ENCODE measurements around the gene KXD1.

DNA sequence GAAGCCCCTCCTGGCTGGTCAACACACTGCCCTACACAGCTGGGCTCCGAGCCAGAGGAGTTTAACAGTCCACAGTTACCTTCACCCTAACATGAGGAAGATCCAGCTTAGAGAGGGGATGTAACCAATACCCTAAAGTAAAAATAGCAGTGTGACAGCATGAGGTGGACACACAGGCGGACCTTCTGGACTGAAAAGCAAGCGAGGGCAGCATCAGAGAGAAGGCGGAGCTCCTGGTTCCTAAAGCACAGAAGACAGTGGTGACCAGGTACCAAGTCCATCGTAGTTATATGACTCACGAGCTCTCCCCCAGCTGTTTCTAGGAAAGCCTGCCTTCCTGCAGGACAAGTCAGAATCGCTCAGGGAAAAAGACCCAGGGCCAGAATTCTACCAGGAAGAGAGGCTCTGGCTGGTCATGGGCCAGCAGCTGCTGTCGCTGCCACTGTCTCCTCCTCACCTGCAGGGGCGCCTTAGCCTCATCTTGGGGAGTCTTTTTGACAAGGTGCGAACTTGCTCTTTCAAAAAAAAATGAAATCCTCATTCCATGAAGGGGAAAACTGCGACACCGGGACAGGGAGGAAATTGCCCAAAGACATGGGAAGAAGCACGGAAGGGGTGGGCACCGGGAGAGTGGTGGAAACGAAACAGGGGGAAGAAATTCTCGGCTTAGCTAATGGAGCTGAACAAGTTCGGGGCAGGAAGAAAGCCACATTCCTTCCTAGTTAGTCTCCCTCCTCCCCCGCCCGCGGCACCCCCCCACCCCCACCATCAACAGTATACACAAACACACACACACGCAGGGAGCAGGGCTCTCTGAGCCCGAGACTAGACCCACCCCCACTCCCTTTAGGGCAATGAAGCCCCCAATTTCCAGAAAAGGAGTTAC lies 37.5 kb upstream of the KXD1 start:
- TF ChIP-seq, protein P1, sequence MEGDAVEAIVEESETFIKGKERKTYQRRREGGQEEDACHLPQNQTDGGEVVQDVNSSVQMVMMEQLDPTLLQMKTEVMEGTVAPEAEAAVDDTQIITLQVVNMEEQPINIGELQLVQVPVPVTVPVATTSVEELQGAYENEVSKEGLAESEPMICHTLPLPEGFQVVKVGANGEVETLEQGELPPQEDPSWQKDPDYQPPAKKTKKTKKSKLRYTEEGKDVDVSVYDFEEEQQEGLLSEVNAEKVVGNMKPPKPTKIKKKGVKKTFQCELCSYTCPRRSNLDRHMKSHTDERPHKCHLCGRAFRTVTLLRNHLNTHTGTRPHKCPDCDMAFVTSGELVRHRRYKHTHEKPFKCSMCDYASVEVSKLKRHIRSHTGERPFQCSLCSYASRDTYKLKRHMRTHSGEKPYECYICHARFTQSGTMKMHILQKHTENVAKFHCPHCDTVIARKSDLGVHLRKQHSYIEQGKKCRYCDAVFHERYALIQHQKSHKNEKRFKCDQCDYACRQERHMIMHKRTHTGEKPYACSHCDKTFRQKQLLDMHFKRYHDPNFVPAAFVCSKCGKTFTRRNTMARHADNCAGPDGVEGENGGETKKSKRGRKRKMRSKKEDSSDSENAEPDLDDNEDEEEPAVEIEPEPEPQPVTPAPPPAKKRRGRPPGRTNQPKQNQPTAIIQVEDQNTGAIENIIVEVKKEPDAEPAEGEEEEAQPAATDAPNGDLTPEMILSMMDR (IDR thresholded peaks at IDR 0.05), result peak; percentile 61 to 87 (median 71)
- TF ChIP-seq POLR2A (IDR thresholded peaks at IDR 0.05), result no peak
